ENCODE measurements around the gene TUT4. TPM values are rescaled to one million over a fixed set of nuclear protein-coding genes. Genes with fewer than 3 reads are reported as not detected.

TUT4 gene
- total RNA-seq, 1 experiment from 2014 or later, result 67.4 TPM

DNA sequence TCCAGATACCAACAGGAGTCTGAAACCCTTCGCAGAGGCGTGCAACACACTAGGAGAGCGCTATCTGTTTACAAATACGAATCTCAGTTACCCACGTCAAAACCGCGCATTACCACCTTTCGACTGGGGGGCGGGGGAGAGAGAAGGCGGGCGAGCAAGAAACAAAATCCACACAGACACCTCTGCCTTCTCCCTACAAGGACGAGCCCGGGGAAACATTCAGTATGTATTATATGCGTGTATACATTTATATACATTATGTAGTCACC, 722 bp downstream of the TUT4 start:
- Histone ChIP-seq H3K27ac (ENCODE audit: low read length) (peak overlapping the region; percentile 69), H3K9me3 (ENCODE audit: control insufficient read depth, insufficient read depth, low read depth, low read length) (no peaks in the 10 kb centered on the region), H3K27me3 (ENCODE audit: control insufficient read depth, insufficient read depth, low read length) (no peaks in the 10 kb centered on the region), H3K4me1 (ENCODE audit: control insufficient read depth, insufficient read depth, low read length) (peaks cover 26% of the 10 kb centered on the region), H3K4me3 (ENCODE audit: low read depth in 2 of 2, low read length in 2 of 2) (peak overlapping the region; percentile 81 to 96), H3K36me3 (ENCODE audit: control insufficient read depth, insufficient read depth, low read length) (peaks cover 2% of the 10 kb centered on the region; the same call in 1 of the 2 replicates)
- TF ChIP-seq, protein P1, sequence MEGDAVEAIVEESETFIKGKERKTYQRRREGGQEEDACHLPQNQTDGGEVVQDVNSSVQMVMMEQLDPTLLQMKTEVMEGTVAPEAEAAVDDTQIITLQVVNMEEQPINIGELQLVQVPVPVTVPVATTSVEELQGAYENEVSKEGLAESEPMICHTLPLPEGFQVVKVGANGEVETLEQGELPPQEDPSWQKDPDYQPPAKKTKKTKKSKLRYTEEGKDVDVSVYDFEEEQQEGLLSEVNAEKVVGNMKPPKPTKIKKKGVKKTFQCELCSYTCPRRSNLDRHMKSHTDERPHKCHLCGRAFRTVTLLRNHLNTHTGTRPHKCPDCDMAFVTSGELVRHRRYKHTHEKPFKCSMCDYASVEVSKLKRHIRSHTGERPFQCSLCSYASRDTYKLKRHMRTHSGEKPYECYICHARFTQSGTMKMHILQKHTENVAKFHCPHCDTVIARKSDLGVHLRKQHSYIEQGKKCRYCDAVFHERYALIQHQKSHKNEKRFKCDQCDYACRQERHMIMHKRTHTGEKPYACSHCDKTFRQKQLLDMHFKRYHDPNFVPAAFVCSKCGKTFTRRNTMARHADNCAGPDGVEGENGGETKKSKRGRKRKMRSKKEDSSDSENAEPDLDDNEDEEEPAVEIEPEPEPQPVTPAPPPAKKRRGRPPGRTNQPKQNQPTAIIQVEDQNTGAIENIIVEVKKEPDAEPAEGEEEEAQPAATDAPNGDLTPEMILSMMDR (IDR thresholded peaks at IDR 0.05), result no peak
- TF ChIP-seq SIN3A (IDR thresholded peaks at IDR 0.05; ENCODE audit: borderline replicate concordance, insufficient read depth, low read depth, low read length) (peak; percentile 62; the same call in 1 of the 2 replicates), REST (IDR thresholded peaks at IDR 0.05; ENCODE audit: insufficient read depth in 1 of 2, low read depth in 2 of 2, low read length in 1 of 2) (no peak), TCF7L2 (IDR thresholded peaks at IDR 0.05; ENCODE audit: low read depth, low read length) (no peak), POLR2AphosphoS5 (IDR thresholded peaks at IDR 0.05; ENCODE audit: low read depth, low read length) (no peak)
- ATAC-seq, result peak; percentile 32
- DNase-seq (ENCODE audit: low read depth, low spot score), result no peak
- in situ Hi-C loops (cut with HindIII; ENCODE audit: low pct_unique_long_range_greater_than_20kb, low sequenced_read_pairs) (no loop called here), intact Hi-C loops (cut with micrococcal nuclease; ENCODE audit: unreplicated experiment) (no loop called here)
- BruUV-seq (replicated peaks), result no TSS peak
- POLR2A ChIA-PET, result no interaction called here
- CTCF ChIA-PET, result no interaction called here

- ATAC-seq (no peak), DNase-seq (ENCODE audit: low read depth, low spot score) (no peak)
- Histone ChIP-seq H3K4me1 (ENCODE audit: control insufficient read depth, insufficient read depth, low read length) (peaks cover 26% of the 10 kb centered on the region), H3K9me3 (ENCODE audit: control insufficient read depth, insufficient read depth, low read depth, low read length) (no peaks in the 10 kb centered on the region), H3K27ac (ENCODE audit: low read length) (peak overlapping the region; percentile 69), H3K27me3 (ENCODE audit: control insufficient read depth, insufficient read depth, low read length) (no peaks in the 10 kb centered on the region), H3K4me3 (ENCODE audit: low read depth in 2 of 2, low read length in 2 of 2) (peak overlapping the region; percentile 81 to 96), H3K36me3 (ENCODE audit: control insufficient read depth, insufficient read depth, low read length) (peaks cover 2% of the 10 kb centered on the region; the same call in 1 of the 2 replicates)
- TSS peak; percentile 74 for BruUV-seq (replicated peaks)
- no peak for TF ChIP-seq SIN3A (IDR thresholded peaks at IDR 0.05; ENCODE audit: borderline replicate concordance, insufficient read depth, low read depth, low read length)
- no peak for TF ChIP-seq TCF7L2 (IDR thresholded peaks at IDR 0.05; ENCODE audit: low read depth, low read length)
- TF ChIP-seq REST (IDR thresholded peaks at IDR 0.05; ENCODE audit: insufficient read depth in 1 of 2, low read depth in 2 of 2, low read length in 1 of 2), result no peak
- TF ChIP-seq, protein P1 (IDR thresholded peaks at IDR 0.05), result no peak
- no peak for TF ChIP-seq POLR2AphosphoS5 (IDR thresholded peaks at IDR 0.05; ENCODE audit: low read depth, low read length)
- intact Hi-C loops (cut with micrococcal nuclease; ENCODE audit: unreplicated experiment), result no loop called here
- in situ Hi-C loops (cut with HindIII; ENCODE audit: low pct_unique_long_range_greater_than_20kb, low sequenced_read_pairs), result no loop called here
- ChIA-PET CTCF (no interaction called here), POLR2A (no interaction called here)
Measured at GRCh38 chr1:52551507-52552235, 1.2 kb downstream of the TUT4 start.

Data from Panc1 (cell line).